HepG2 (cell line): ENCODE measurements around the gene SKI. TPM values are rescaled to one million over a fixed set of nuclear protein-coding genes. Genes with fewer than 3 reads are reported as not detected.

Source experiments
- ATAC-seq: fragments of 200-7000 bp; cut with Tn5 transposase; 3 replicates; pipeline ENCODE4 v1.9.1; 2020; ENCODE audit warnings: mild to moderate bottlenecking, moderate library complexity
- BruUV-seq: library from RNA; stranded (reverse); fragments of 400-500 nt; replicated peaks from 2 replicates; lab custom pipeline; 2021; lab: Mats Ljungman, UMichigan
- CTCF ChIA-PET: fragments of 300-600 bp; formaldehyde crosslinking; extraction: SDS; loops from one replicate; lab custom pipeline; 2021; ENCODE audit warnings: low total read pairs, inconsistent platforms, low intra/inter-chr PET ratio; lab: Yijun Ruan, JAX
- POLR2A ChIA-PET: fragments of 350-600 bp; sonication (Branson Sonifier 250); formaldehyde crosslinking; loops from one replicate; lab custom pipeline; 2020; ENCODE audit warnings: antibody characterized with exemption, inconsistent platforms; lab: Yijun Ruan, JAX
- DNase-seq: peaks from one replicate; pipeline ENCODE4 v3.0.0-alpha.2; 2015; ENCODE audit warnings: low spot score
- FAIRE-seq: peaks from 3 replicates; lab custom pipeline; 2011; peaks lifted over from hg19 to GRCh38; lab: Jason Lieb, UNC
- H2AFZ ChIP-seq: one replicate; pipeline ENCODE4 v1.6.1; 2011; ENCODE audit warnings: low read length, inconsistent platforms
- H3K27ac ChIP-seq: fragments of 300-600 bp; 3 replicates; pipeline ENCODE4 v1.8.0; 2011; ENCODE audit warnings: mixed run types, mild to moderate bottlenecking, mixed read lengths, low read length, inconsistent platforms; ENCODE audit not compliant: insufficient read depth; ENCODE audit errors: extremely low read length
- H3K27me3 ChIP-seq, 2 experiments: fragments of 200-600 bp in 1 of 2; 2 replicates in 1 of 2; 3 replicates in 1 of 2; pipeline versions ENCODE4 v1.6.0 to v1.8.0; 2011; ENCODE audit warnings: low read length in 2 of 2, mild to moderate bottlenecking in 2 of 2, moderate library complexity in 2 of 2, inconsistent platforms in 1 of 2; ENCODE audit not compliant: insufficient read depth in 2 of 2, control insufficient read depth in 1 of 2
- H3K36me3 ChIP-seq, 2 experiments: fragments of 200-600 bp in 1 of 2; replicated peaks in 1 of 2; 2 replicates in 1 of 2; 3 replicates in 1 of 2; pipeline versions ENCODE4 v1.5.1 to v1.8.0; 2011; ENCODE audit warnings: low read length in 2 of 2, inconsistent platforms in 1 of 2; ENCODE audit not compliant: insufficient read depth in 2 of 2, control insufficient read depth in 1 of 2
- H3K4me1 ChIP-seq: 2 replicates; pipeline ENCODE4 v1.5.1; 2012; ENCODE audit warnings: low read length, inconsistent platforms; ENCODE audit not compliant: insufficient read depth
- H3K4me2 ChIP-seq: 2 replicates; pipeline ENCODE4 v1.6.0; 2011; ENCODE audit warnings: low read depth, low read length, inconsistent platforms
- H3K4me3 ChIP-seq, 3 experiments: fragments of 200-600 bp in 1 of 3; sonication (generic), shearing (Covaris generic) in 1 of 3; replicated peaks in 1 of 3; 2 replicates each; pipeline ENCODE4 v1.5.1; 2011 to 2016; ENCODE audit warnings: low read length in 3 of 3, inconsistent platforms in 2 of 3, low read depth in 2 of 3, mild to moderate bottlenecking in 2 of 3, control low read depth in 1 of 3, mixed read lengths in 1 of 3; ENCODE audit not compliant: insufficient read depth in 1 of 3
- H3K79me2 ChIP-seq: one replicate; pipeline ENCODE4 v1.6.1; 2011; ENCODE audit warnings: low read length, inconsistent platforms; ENCODE audit not compliant: insufficient read depth
- H3K9ac ChIP-seq: 2 replicates; pipeline ENCODE4 v1.6.0; 2011; ENCODE audit warnings: mild to moderate bottlenecking, low read depth, low read length, inconsistent platforms; ENCODE audit not compliant: insufficient read depth
- H3K9me3 ChIP-seq: 2 replicates; pipeline ENCODE4 v1.5.1; 2012; ENCODE audit warnings: mild to moderate bottlenecking, low read length
- H4K20me1 ChIP-seq: 2 replicates; pipeline ENCODE4 v1.6.0; 2011; ENCODE audit warnings: inconsistent platforms, mild to moderate bottlenecking, low read length, moderate library complexity; ENCODE audit not compliant: insufficient read depth
- AGO2 ChIP-seq: fragments of 200-400 bp; formaldehyde crosslinking; optimal IDR thresholded peaks from 2 replicates; pipeline ENCODE3; 2017; ENCODE audit warnings: mild to moderate bottlenecking, low read depth, low read length, moderate library complexity
- DPF2 ChIP-seq: sonication (generic); formaldehyde crosslinking; IDR thresholded peaks from 2 replicates; pipeline ENCODE4 v1.4.0; 2020; ENCODE audit warnings: mild to moderate bottlenecking, low read depth, missing genetic modification reagents, borderline replicate concordance
- MED1 ChIP-seq: sonication (generic); formaldehyde crosslinking; IDR thresholded peaks from 2 replicates; pipeline ENCODE4 v1.4.0; 2020; ENCODE audit warnings: missing genetic modification reagents
- POLR2AphosphoS5 ChIP-seq: IDR thresholded peaks from 2 replicates; pipeline ENCODE4 v1.6.1; 2012; ENCODE audit warnings: low read depth, low read length
- SNAPC4 ChIP-seq: sonication (generic); formaldehyde crosslinking; IDR thresholded peaks from 2 replicates; pipeline ENCODE4 v1.4.0; 2020; ENCODE audit warnings: mild to moderate bottlenecking, missing genetic modification reagents
- TOPORS ChIP-seq: sonication (generic); formaldehyde crosslinking; IDR thresholded peaks from 2 replicates; pipeline ENCODE4 v1.8.0; 2023; ENCODE audit warnings: mild to moderate bottlenecking, missing genetic modification reagents
- ZNF557 ChIP-seq: sonication (generic); formaldehyde crosslinking; IDR thresholded peaks from 2 replicates; pipeline ENCODE4 v1.4.0; 2020; ENCODE audit warnings: missing genetic modification reagents
- WGBS: methylation state at CpG from one replicate; pipeline ENCODE4 v1.1.6; 2017; ENCODE audit warnings: low lambda C conversion rate; 5-methylcytosine and 5-hydroxymethylcytosine counted together
- in situ Hi-C: cut with HindIII; loops from 2 replicates; pipeline ENCODE4 v1.10.0; 2017; ENCODE audit warnings: low pct_unique_long_range_greater_than_20kb; ENCODE audit not compliant: extremely low pct_ligation_motif_present
- intact Hi-C: fragments of 100-400 bp; cut with micrococcal nuclease; formaldehyde crosslinking; loops from one replicate; pipeline ENCODE4 v1.10.0; 2022; ENCODE audit not compliant: unreplicated experiment
- polyA plus RNA-seq, 8 experiments: library from polyadenylated mRNA; depleted of rRNA in 3 of 8; stranded (reverse) in 7 of 8; unstranded in 1 of 8; fragments of >200 nt; fragmentation: Illumina TruSeq in 4 of 8; extraction: Trizol in 4 of 8; gene quantifications; 2 replicates each; pipeline versions ENCODE4 v1.2.1 to v1.2.3, GENCODE V29; 2011 to 2016; ENCODE audit warnings: low read depth in 4 of 8, missing spikeins in 1 of 8, mixed read lengths in 1 of 8; ENCODE audit not compliant: insufficient read depth in 1 of 8
- total RNA-seq, 5 experiments: library from RNA; depleted of rRNA; stranded (reverse); fragments of >200 nt; fragmentation: Illumina TruSeq; extraction: Trizol; gene quantifications; 2 replicates each; pipeline ENCODE4 v1.2.3, GENCODE V29; 2016; ENCODE audit warnings: low read depth in 1 of 5
- TF ChIP-seq, protein P1 (sequence below): sonication (generic); formaldehyde crosslinking; IDR thresholded peaks from 2 replicates; pipeline ENCODE4 v1.5.0; 2020; ENCODE audit warnings: mild to moderate bottlenecking, missing genetic modification reagents

The SKI gene
- total and polyA plus RNA-seq, 2 of the 13 experiments (the other 11 are each of a cell fraction or from before 2014, with no cell fraction given) = 4.7 to 6.9 TPM

GRCh38 chr1:2253036-2253796 lies 25.1 kb downstream of the SKI start:
- H3K4me2 ChIP-seq = no peak overlapping the region
- ChIA-PET CTCF (no interaction called here), POLR2A (interaction anchor here (1.1 kb wide), 1 partner anchor 20 kb away, joined by 7 read pairs; no protein-coding TSS in a partner anchor)
- BruUV-seq = no TSS peak
- H3K27ac ChIP-seq = no peak overlapping the region
- H3K79me2 ChIP-seq = peaks cover 99% of the 10 kb centered on the region
- DNase-seq (no peak), FAIRE-seq (no peak), ATAC-seq (no peak)
- in situ Hi-C loops = no loop called here
- no peak overlapping the region for H3K9ac ChIP-seq
- H4K20me1 ChIP-seq = peaks cover 39% of the 10 kb centered on the region
- intact Hi-C loops = no loop called here
- WGBS = 97% methylated on average over 11 of the region's 20 CpGs
- H3K4me1 ChIP-seq = peaks cover 82% of the 10 kb centered on the region
- H3K9me3 ChIP-seq = no peaks in the 10 kb centered on the region
- H3K4me3 ChIP-seq = no peak overlapping the region
- no peak overlapping the region for H2AFZ ChIP-seq
- H3K36me3 ChIP-seq = peaks cover 0 to 6% of the 10 kb centered on the region in 2 experiments; a peak in 4 of 5 replicates
- no peaks in the 10 kb centered on the region for H3K27me3 ChIP-seq
- TF ChIP-seq DPF2 (no peak), TOPORS (no peak), POLR2AphosphoS5 (no peak), AGO2 (no peak), MED1 (CRISPR knock-in tag) (no peak), SNAPC4 (CRISPR knock-in tag) (no peak), ZNF557 (CRISPR knock-in tag) (no peak)
- TF ChIP-seq, protein P1, sequence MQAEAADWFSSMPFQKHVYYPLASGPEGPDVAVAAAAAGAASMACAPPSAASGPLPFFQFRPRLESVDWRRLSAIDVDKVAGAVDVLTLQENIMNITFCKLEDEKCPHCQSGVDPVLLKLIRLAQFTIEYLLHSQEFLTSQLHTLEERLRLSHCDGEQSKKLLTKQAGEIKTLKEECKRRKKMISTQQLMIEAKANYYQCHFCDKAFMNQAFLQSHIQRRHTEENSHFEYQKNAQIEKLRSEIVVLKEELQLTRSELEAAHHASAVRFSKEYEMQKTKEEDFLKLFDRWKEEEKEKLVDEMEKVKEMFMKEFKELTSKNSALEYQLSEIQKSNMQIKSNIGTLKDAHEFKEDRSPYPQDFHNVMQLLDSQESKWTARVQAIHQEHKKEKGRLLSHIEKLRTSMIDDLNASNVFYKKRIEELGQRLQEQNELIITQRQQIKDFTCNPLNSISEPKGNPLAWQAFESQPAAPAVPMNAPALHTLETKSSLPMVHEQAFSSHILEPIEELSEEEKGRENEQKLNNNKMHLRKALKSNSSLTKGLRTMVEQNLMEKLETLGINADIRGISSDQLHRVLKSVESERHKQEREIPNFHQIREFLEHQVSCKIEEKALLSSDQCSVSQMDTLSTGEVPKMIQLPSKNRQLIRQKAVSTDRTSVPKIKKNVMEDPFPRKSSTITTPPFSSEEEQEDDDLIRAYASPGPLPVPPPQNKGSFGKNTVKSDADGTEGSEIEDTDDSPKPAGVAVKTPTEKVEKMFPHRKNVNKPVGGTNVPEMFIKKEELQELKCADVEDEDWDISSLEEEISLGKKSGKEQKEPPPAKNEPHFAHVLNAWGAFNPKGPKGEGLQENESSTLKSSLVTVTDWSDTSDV = no peak
